ENCODE measurements around the gene GOLGA6L4.
"Not testable (repeated sequence)": the region's sequence is repeated elsewhere in the genome, so short reads cannot be mapped to it uniquely, and the experiment has no call there.

DNA sequence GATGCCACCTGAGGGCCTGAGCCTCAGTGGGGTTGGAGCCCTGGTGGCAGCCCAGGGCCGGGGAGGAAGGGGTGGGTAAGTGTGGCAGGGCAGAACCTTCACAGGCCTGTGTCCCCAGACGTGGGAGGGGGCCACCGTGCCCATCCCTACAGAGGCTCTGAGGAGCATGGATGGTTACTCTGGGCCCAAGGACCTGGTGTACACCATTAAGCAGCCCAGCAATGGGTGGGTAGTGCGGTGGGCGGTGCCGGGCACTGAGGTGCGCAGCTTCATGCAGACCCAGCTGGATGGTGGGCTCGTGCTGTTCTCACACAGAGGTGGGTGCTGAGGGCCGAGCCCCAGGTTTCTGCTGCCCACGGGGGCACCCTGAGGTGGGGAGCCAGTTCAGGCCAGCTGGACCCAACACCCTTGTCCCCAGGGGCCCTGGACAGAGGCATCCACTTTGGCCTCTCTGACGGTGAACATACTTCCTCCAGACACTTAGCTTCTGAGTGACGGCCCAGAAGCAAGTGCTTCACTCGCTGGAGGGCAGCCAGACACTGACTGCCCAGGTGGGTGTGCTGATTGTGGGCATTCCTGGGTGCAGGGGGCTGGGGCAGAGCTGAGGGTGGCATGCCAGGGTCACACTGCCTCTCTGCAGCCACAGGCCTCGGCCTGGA is 38.9 kb upstream of the GOLGA6L4 start:
- TF ChIP-seq ARNT (IDR thresholded peaks at IDR 0.05); L3MBTL2 (conservative IDR thresholded peaks at IDR 0.05); SP1 (IDR thresholded peaks at IDR 0.05); FOXM1 (IDR thresholded peaks at IDR 0.05; ENCODE audit: borderline replicate concordance); SUZ12 (IDR thresholded peaks at IDR 0.05); TARDBP (IDR thresholded peaks at IDR 0.05); HDGF (IDR thresholded peaks at IDR 0.05; ENCODE audit: borderline replicate concordance); ELF4 (IDR thresholded peaks at IDR 0.05); BHLHE40 (IDR thresholded peaks at IDR 0.05; ENCODE audit: borderline replicate concordance); CTBP1 (IDR thresholded peaks at IDR 0.05; ENCODE audit: borderline replicate concordance); ZNF384 (IDR thresholded peaks at IDR 0.05); FOXA1 (IDR thresholded peaks at IDR 0.05): not testable (repeated sequence)
- TF ChIP-seq, protein P1, sequence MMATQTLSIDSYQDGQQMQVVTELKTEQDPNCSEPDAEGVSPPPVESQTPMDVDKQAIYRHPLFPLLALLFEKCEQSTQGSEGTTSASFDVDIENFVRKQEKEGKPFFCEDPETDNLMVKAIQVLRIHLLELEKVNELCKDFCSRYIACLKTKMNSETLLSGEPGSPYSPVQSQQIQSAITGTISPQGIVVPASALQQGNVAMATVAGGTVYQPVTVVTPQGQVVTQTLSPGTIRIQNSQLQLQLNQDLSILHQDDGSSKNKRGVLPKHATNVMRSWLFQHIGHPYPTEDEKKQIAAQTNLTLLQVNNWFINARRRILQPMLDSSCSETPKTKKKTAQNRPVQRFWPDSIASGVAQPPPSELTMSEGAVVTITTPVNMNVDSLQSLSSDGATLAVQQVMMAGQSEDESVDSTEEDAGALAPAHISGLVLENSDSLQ (IDR thresholded peaks at IDR 0.05), result not testable (repeated sequence)
